NOMO-1 treated with DMSO at 0.1 percent for 48 hours (cell line): ENCODE data around the gene IL1RAPL1.
"Not testable (repeated sequence)": the region's sequence is repeated elsewhere in the genome, so short reads cannot be mapped to it uniquely, and the experiment has no call there.

Experiments used
- DNase-seq: peaks from one replicate; lab custom pipeline; 2025; ENCODE audit not compliant: unreplicated experiment; lab: John Stamatoyannopoulos, UW

The IL1RAPL1 gene

GRCh38 chrX:28766561-28766960 lies 179.3 kb downstream of the IL1RAPL1 start:
- DNase-seq, result not testable (repeated sequence)

- no peak for DNase-seq
Observed at GRCh38 chrX:28773807-28774206, 186.6 kb downstream of the IL1RAPL1 start.

- no peak for DNase-seq
Observed at GRCh38 chrX:28787206-28787605, 200.0 kb downstream of the IL1RAPL1 start.

GRCh38 chrX:28800671-28801070 lies 213.4 kb downstream of the IL1RAPL1 start:
- DNase-seq, result not testable (repeated sequence)

- DNase-seq, result no peak
Observed at GRCh38 chrX:28802625-28803024, 215.4 kb downstream of the IL1RAPL1 start.

- no peak for DNase-seq
Observed at GRCh38 chrX:28835991-28836390, 248.7 kb downstream of the IL1RAPL1 start.

GRCh38 chrX:28843817-28844216 lies 256.6 kb downstream of the IL1RAPL1 start:
- DNase-seq, result no peak

- DNase-seq, result no peak
Observed at GRCh38 chrX:28847423-28847822, 260.2 kb downstream of the IL1RAPL1 start.

- DNase-seq, result no peak
Observed at GRCh38 chrX:28848707-28849106, 261.5 kb downstream of the IL1RAPL1 start.

GRCh38 chrX:28850955-28851354 lies 263.7 kb downstream of the IL1RAPL1 start:
- no peak for DNase-seq

- no peak for DNase-seq
Observed at GRCh38 chrX:28851871-28852270, 264.6 kb downstream of the IL1RAPL1 start.

- no peak for DNase-seq
Observed at GRCh38 chrX:28854637-28855036, 267.4 kb downstream of the IL1RAPL1 start.

GRCh38 chrX:28876408-28876807 lies 289.2 kb downstream of the IL1RAPL1 start:
- DNase-seq, result no peak

- no peak for DNase-seq
Observed at GRCh38 chrX:28876901-28877300, 289.7 kb downstream of the IL1RAPL1 start.

- DNase-seq, result no peak
Observed at GRCh38 chrX:28880136-28880535, 292.9 kb downstream of the IL1RAPL1 start.

- no peak for DNase-seq
Observed at GRCh38 chrX:28884823-28885222, 297.6 kb downstream of the IL1RAPL1 start.

GRCh38 chrX:28888416-28888815 lies 301.2 kb downstream of the IL1RAPL1 start:
- DNase-seq, result no peak

GRCh38 chrX:28889591-28890090 lies 302.4 kb downstream of the IL1RAPL1 start:
- no peak for DNase-seq

GRCh38 chrX:28901637-28902036 lies 314.4 kb downstream of the IL1RAPL1 start:
- DNase-seq, result no peak

- DNase-seq, result no peak
Observed at GRCh38 chrX:28910487-28910886, 323.2 kb downstream of the IL1RAPL1 start.

GRCh38 chrX:28920153-28920943 lies 333.1 kb downstream of the IL1RAPL1 start:
- no peak for DNase-seq

GRCh38 chrX:28922106-28922505 lies 334.9 kb downstream of the IL1RAPL1 start:
- no peak for DNase-seq

- no peak for DNase-seq
Observed at GRCh38 chrX:28946846-28947245, 359.6 kb downstream of the IL1RAPL1 start.
